IPS DF 6.9 (cell line): ENCODE measurements around the gene TLCD3B.

Source experiments
- DNase-seq: peaks from one replicate; pipeline ENCODE4 v3.0.0-alpha.2; 2013; ENCODE audit warnings: low read depth, low spot score
- H3K27ac ChIP-seq: one replicate; pipeline ENCODE4 v1.5.1; 2013; ENCODE audit warnings: low read length, control low read depth
- H3K27me3 ChIP-seq: 2 replicates; pipeline ENCODE4 v1.6.1; 2013; ENCODE audit warnings: mild to moderate bottlenecking, low read length; ENCODE audit not compliant: control insufficient read depth, insufficient read depth
- H3K36me3 ChIP-seq: 2 replicates; pipeline ENCODE4 v1.6.1; 2013; ENCODE audit warnings: low read length; ENCODE audit not compliant: control insufficient read depth, insufficient read depth
- H3K4me1 ChIP-seq: 2 replicates; pipeline ENCODE4 v1.6.1; 2013; ENCODE audit warnings: low read length; ENCODE audit not compliant: control insufficient read depth, insufficient read depth
- H3K4me3 ChIP-seq: 2 replicates; pipeline ENCODE4 v1.5.1; 2013; ENCODE audit warnings: mild to moderate bottlenecking, low read length
- H3K9me3 ChIP-seq: 2 replicates; pipeline ENCODE4 v1.6.1; 2013; ENCODE audit warnings: low read length, inconsistent platforms; ENCODE audit not compliant: control insufficient read depth, insufficient read depth
- WGBS: extraction: QIAGEN DNeasy Blood & Tissue Kit; methylation state at CpG from one replicate; pipeline ENCODE4 v1.1.7; 2013; ENCODE audit warnings: mixed read lengths, missing lambda C conversion rate; ENCODE audit not compliant: insufficient read length, insufficient coverage; 5-methylcytosine and 5-hydroxymethylcytosine counted together

Gene TLCD3B

GRCh38 chr16:30011714-30012504, 19.2 kb downstream of the TLCD3B start:
- Histone ChIP-seq H3K4me3 (peak overlapping the region; percentile 90; the same call in 1 of the 2 replicates), H3K4me1 (peaks cover 3% of the 10 kb centered on the region), H3K27ac (no peak overlapping the region), H3K36me3 (no peaks in the 10 kb centered on the region), H3K27me3 (peaks cover 2% of the 10 kb centered on the region; the same call in 1 of the 2 replicates), H3K9me3 (no peaks in the 10 kb centered on the region)
- no peak for DNase-seq
- no CpG with 5 or more reads among the region's 31 CpGs for WGBS

- Histone ChIP-seq H3K27ac (no peak within 1 kb of the TSS), H3K4me1 (peaks cover 3% of the 10 kb centered on the region), H3K9me3 (no peaks in the 10 kb centered on the region), H3K36me3 (peaks cover 1% of the 10 kb centered on the region; the same call in 1 of the 2 replicates), H3K4me3 (peak within 1 kb of the TSS; percentile 90), H3K27me3 (peaks cover 2% of the 10 kb centered on the region; the same call in 1 of the 2 replicates)
- no CpG with 5 or more reads among the region's 99 CpGs for WGBS
- no peak for DNase-seq
Measured at GRCh38 chr16:30010844-30011713, 20.0 kb downstream of the TLCD3B start, which contains the start of gene DOC2A. TSS of gene DOC2A (minus strand) at chr16:30011027. CDS start at chr16:30010222, 805 bp downstream.

GRCh38 chr16:30009990-30010843, 20.9 kb downstream of the TLCD3B start:
- DNase-seq = no peak
- peaks cover 4% of the 10 kb centered on the region; the same call in 1 of the 2 replicates for H3K36me3 ChIP-seq
- peak overlapping the region; percentile 90 for H3K4me3 ChIP-seq
- peaks cover 2% of the 10 kb centered on the region; the same call in 1 of the 2 replicates for H3K27me3 ChIP-seq
- H3K27ac ChIP-seq = no peak overlapping the region
- peaks cover 3% of the 10 kb centered on the region for H3K4me1 ChIP-seq
- WGBS = no CpG with 5 or more reads among the region's 34 CpGs
- no peaks in the 10 kb centered on the region for H3K9me3 ChIP-seq

- Histone ChIP-seq H3K4me3 (no peak overlapping the region), H3K36me3 (peaks cover 4% of the 10 kb centered on the region; the same call in 1 of the 2 replicates), H3K4me1 (peaks cover 3% of the 10 kb centered on the region), H3K9me3 (no peaks in the 10 kb centered on the region), H3K27me3 (peaks cover 2% of the 10 kb centered on the region; the same call in 1 of the 2 replicates), H3K27ac (no peak overlapping the region)
- WGBS = no CpG with 5 or more reads among the region's 26 CpGs
- no peak for DNase-seq
Measured at GRCh38 chr16:30009085-30009862, 21.8 kb downstream of the TLCD3B start.

- peaks cover 13% of the 10 kb centered on the region for H3K36me3 ChIP-seq
- no peaks in the 10 kb centered on the region for H3K9me3 ChIP-seq
- peaks cover 3% of the 10 kb centered on the region for H3K4me1 ChIP-seq
- no peak overlapping the region for H3K4me3 ChIP-seq
- WGBS = no CpG with 5 or more reads among the region's 11 CpGs
- peaks cover 2% of the 10 kb centered on the region; the same call in 1 of the 2 replicates for H3K27me3 ChIP-seq
- no peak overlapping the region for H3K27ac ChIP-seq
- no peak for DNase-seq
Measured at GRCh38 chr16:30007378-30007895, 23.6 kb downstream of the TLCD3B start.

- Histone ChIP-seq H3K27ac (no peak overlapping the region), H3K9me3 (no peaks in the 10 kb centered on the region), H3K4me1 (peaks cover 3% of the 10 kb centered on the region), H3K4me3 (no peak overlapping the region), H3K27me3 (peaks cover 2% of the 10 kb centered on the region; the same call in 1 of the 2 replicates), H3K36me3 (peaks cover 17% of the 10 kb centered on the region)
- WGBS = no CpG with 5 or more reads among the region's 34 CpGs
- no peak for DNase-seq
Measured at GRCh38 chr16:30006659-30007377, 24.3 kb downstream of the TLCD3B start.

- H3K4me3 ChIP-seq = no peak overlapping the region
- H3K36me3 ChIP-seq = peaks cover 19% of the 10 kb centered on the region
- H3K9me3 ChIP-seq = no peaks in the 10 kb centered on the region
- H3K27ac ChIP-seq = no peak overlapping the region
- peaks cover 3% of the 10 kb centered on the region for H3K4me1 ChIP-seq
- DNase-seq = no peak
- no CpG with 5 or more reads among the region's 18 CpGs for WGBS
- H3K27me3 ChIP-seq = peaks cover 2% of the 10 kb centered on the region; the same call in 1 of the 2 replicates
Measured at GRCh38 chr16:30006095-30006473, 25.0 kb downstream of the TLCD3B start.

- Histone ChIP-seq H3K27me3 (peaks cover 2% of the 10 kb centered on the region; the same call in 1 of the 2 replicates), H3K4me3 (no peak overlapping the region), H3K9me3 (no peaks in the 10 kb centered on the region), H3K4me1 (peaks cover 3% of the 10 kb centered on the region), H3K27ac (no peak overlapping the region), H3K36me3 (peaks cover 19% of the 10 kb centered on the region)
- DNase-seq = no peak
- no CpG with 5 or more reads among the region's 35 CpGs for WGBS
Measured at GRCh38 chr16:30005341-30006094, 25.6 kb downstream of the TLCD3B start.
